HG03159 (cell line): ENCODE measurements around the gene FEV.

Source experiments
- ATAC-seq: cut with Tn5 transposase; IDR thresholded peaks from one replicate; pipeline ENCODE4 v1.9.1; 2021; ENCODE audit warnings: mild to moderate bottlenecking, moderate library complexity; ENCODE audit not compliant: unreplicated experiment

The FEV gene

DNA sequence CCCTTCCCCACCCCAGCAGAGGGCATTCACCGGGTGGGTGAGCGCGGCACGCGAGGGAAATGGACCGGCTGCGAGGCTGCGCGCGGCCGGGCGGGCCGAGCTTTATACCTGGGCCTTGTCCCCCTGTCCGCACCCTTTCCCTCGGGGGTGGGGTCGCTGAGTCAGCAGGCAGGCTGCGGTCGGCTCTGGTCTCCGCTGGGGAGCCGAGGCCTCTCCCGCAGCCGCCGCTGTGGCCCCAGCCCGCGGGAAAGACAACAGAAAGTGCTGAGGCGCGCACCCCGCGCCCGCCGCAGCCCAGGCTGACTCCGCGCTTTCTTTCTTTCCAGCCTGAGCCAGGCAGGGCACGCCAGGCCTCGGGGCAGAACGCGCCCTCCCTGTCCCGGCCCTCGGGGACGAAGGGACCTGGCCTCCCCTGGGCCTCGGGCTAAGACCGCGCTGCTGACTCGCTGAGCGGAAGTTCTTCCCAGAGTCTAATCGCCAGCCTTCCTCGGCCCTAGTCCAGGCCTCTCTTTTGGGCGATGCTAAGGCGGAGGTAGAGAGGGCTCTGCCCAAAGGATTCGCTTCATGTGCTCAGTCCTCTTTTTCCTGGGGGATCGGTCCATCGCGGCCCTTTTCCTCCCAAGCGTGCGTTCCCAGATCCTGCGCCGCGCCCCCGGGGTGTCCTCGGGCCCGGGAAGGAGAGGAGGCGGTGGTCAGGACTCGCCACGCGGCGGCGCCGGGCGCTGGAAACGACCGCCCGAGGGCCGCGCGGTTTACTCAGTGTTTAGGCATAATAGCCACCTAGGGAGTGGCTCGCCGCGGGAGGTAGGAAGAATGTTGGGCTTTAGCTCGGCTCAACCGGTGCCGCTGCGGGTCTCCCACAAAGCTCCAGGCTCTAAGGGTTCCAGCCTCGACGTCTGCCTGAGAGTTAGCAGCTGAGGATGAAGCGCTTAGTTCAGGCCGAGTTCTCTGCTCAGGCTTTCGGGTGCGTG, 8.6 kb upstream of the FEV start, which contains the start of gene CRYBA2:
TSS of gene CRYBA2 (minus strand) at position 78 of the 971 bp plus-strand sequence. CDS start 246 bp downstream, outside the sequence.
- no peak for ATAC-seq

DNA sequence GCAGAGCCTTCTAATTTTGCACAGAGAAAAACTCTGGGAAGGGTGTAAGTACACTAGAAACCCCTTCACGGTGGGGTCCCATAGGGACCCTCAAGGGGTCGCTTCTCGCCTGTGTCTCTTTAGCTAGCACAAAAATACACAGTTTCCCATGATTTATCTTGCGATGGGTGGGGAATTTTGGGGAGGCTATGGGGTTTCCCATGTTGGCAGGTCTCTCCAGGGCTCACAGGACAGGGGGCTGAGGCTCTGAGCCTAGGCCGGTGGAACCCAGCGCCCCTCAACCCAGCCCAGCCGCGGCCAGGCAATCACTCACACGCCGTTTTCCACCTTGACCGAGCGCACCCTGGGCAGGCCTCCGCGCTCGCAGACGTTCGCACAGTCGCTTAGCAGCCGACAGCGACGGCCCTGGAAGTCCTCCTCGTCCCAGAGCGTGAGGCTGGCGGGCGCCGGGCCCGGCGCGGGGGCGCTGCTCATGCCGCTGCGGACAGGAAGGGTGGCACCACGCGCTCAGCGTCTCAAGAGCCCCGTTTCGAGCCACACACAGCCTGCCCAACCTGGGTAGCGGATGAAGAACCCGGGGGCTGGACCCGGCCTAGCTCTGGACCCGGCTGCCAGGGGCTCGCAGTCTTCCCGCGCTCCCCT, 7.8 kb upstream of the FEV start:
- no peak for ATAC-seq

DNA sequence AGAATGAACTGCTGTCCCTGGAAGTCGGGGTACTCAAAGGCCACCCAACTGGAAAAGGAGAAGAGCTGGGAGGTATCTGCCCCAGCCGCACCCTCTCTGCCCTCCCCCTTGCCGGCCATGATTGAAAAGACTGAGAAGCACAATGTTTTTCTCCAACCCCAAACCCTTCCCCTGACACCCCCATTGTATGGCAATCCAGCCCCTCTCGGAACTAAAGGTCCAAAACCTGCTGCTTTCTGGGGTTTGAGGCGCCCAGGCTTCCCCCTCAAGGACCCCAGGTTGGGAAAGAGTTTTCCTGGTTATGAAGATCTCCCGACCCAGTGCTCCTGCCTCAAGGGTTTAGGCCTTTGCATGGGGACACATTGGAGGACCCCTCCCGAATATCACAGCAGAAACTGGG, 7.2 kb upstream of the FEV start:
- no peak for ATAC-seq

- ATAC-seq = no peak
Measured at GRCh38 chr2:218991674-218992168, 6.7 kb upstream of the FEV start.

GRCh38 chr2:218990612-218991011, 5.6 kb upstream of the FEV start:
- ATAC-seq = no peak

- ATAC-seq = no peak
Measured at GRCh38 chr2:218990052-218990451, 5.1 kb upstream of the FEV start.

DNA sequence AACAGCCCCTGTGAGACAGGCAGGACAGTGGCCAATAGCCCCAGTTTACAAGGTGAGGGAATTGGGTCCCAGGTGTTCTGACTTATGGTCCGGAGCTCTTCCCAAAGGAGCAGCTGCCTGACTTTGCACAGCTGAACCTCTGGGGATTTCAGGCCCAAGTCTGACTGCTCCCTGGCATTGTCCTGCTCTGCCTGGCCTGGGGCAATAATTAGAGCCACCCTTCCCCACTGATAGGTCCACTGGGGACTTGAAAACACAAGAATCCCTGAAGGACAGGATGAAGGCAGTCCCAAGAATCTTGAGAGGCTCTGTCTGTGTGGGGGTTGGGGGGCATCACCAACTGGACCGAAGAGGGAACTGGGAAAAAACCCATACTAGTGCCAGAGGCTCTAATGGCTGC, 3.7 kb upstream of the FEV start:
- no peak for ATAC-seq

GRCh38 chr2:218988164-218988563, 3.2 kb upstream of the FEV start:
- ATAC-seq = no peak

GRCh38 chr2:218986148-218986761, 1.3 kb upstream of the FEV start:
- no peak for ATAC-seq

DNA sequence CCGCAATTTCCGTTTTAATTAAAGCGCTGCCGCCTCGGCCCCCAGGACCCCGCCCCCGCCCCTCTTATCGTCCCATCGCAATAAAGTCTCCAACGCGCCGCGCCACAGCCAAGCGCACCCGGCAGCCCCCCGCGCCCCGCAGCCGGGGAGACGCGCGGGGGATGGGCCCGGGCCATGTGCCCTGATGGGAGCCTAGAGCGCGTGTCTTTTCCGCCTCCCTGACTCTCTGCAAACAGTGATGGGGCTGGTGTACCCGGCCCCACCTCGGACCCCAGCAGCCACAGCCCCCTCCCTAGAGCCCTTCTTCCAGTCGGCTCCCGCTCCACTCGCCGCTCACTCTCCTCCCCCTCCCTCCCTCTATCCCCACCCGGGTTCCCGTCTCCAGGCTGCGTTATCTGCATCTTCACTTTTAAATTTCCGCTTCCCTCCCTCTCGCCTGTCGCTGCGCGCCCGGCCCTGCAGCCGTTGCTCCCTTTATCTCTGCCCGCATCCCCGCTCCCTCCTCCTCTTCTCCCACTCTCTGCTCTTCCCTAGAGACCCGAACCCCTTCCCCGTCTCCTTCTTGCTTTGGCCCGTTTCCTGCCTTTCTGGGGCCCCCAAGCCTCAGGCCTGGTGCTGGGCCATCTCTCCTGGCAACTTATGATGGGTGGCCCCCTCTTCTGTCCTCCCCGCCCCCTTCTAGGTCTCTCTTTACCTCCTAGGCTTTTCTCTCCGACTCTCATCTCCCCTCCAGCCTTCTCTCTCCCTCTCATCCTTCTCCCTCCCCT, 524 bp upstream of the FEV start:
- ATAC-seq = no peak

DNA sequence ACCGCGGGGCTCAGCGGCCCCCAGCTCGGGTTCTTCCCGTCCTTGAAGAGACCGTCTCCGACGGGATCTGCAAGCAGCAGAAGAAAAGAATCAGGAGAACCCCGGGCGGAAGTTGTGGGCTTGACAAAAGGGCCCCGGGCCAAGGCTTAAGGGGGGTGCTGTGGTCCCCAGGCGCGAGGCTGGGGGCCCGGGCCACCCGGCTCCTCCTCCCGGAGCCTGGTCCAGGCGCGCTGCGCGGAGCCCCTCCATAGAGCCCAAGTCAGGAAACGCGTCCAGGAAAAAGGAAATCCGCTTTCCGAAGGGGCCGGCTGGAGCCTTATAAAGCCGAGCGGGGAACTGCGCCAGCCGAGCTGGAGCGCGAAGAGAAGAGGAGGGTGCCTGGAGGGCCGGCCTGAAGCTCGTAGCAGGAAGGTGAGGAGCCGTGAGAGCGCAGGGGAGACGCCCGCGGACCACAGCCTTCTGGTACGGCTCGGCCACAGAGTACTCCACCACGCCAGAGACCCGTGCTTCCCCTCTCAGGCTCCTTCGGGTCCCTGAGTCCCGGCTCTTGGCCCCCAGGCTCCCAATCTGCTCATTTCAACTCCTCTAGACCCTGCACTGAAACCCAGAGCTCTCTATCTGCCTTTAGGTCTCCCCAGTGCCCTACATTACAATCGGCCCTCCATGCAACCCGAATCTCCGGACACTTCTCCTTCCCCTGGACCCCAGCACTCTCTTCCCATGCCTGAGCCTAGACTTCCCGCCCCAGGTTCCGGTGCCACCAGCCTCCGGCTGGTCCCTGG, 554 bp downstream of the FEV start:
- no peak for ATAC-seq

GRCh38 chr2:218983934-218984238, 1.1 kb downstream of the FEV start:
- no peak for ATAC-seq

DNA sequence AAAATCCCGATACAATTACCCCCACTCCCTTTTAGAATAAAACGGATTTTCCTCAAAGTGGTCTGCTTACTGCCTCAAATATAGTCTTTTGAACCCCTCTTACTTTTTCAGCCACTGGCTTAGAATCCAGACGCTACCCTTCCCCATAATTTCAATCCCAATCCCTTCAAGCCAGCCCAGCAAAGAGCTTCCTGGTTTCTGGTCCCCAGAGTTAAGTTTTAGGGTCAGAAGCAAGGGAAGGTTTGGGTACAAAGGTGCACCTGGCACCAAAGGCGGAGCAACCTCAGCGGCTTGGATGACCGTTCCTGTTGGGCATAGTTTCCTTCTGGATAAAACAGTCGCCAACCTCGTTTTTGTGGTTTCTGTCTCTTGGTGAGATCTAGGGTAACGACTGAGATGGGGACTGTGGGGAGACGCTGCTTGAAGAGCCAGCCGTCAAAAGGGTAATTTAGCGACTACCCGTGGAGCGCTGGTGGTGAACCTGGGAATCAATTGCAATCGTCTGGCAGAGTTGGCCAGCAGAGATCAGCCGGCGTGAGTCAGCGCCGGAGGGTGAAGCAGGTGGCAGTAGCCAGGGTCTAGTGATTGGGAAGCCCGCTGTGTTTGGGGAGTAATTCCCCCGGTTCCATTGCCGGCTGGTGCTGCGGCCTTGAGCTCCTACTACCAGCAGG, 1.6 kb downstream of the FEV start:
- no peak for ATAC-seq

DNA sequence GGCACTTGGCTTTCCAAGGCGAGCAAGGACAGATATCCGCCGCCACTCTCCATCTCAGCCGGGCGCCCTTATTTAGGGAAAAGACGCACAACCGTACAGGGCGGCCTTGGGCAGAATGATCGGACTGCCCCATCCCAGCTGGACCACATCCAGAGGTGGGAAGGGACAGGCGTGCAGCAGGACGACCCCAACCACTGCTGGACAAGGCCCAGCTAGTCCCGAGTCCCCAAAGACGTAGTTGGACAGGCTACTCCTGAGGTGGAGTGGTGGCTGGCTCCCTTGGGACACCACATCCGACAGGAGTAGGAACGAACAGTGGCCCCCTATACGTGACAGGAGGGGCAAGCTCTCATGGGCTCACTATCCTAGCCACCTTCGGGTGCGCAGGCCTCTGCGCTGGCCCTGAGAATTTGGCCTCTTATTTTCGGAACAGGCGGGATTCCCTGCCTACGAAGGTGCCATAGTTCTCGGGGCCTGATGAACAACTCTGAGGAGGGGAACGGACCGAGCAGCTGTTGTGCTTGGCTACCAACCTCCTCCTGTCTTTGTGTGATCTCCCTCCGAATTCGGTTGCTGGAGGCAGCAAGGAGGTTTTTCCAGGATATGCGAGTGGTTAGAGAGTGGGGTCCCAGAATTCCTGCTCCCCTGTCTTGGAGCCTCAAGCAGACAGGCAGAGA, 2.3 kb downstream of the FEV start:
- ATAC-seq = no peak

DNA sequence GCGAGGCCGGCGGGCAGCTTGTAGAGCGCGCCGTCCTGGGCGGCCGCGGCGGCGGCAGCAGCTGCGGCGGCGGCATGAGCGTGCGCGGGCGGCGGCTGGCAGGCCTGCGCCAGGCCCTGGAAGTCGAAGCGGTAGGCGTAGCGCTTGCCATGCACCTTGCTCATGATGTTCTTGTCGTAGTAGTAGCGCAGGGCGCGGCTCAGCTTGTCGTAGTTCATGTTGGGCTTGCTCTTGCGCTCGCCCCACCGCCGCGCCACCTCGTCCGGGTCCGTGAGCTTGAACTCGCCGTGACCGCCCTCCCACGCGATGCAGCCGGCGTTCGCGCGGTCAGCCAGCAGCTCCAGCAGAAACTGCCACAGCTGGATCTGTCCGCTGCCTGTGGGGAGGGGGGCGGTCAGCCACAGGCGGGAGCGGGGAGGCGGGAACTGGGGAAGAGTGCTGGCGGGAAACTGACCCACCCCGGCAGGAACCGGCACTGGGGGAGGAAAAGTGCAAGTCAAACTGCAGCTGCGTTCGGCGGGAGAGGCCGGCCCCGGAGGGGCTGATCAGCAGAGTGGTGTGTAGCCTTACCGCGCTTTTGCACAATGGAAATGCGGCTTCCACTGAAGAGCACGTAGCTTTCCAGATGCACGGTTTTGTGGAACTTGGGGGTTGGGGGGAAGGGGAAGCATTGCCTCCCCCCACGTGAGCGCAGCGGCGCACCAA, 3.0 kb downstream of the FEV start:
- no peak for ATAC-seq

DNA sequence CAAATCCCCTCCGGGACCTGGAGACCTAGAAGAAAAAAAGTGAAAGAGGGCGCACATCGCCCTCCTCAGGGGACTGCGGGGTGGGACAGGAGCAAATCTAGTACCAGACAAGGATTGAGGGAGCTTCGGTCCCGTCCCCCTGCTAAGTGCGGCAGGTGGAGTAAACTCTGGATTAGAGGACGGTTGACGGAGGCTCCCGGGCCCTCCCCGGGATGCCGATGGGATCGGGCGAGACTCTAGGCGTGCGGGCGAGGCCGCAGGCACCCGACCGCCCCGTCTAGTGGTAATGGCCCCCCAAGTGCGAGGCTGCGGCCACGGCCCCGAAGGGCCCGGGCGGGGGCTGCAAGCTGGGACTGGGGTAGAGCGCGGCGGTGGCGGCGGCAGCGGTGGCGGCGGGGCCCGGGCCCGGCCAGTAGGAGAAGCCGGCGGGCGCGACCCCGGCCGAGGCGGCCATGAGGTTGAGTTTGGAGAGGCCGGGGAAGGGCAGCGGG, 3.5 kb downstream of the FEV start:
- ATAC-seq = no peak

DNA sequence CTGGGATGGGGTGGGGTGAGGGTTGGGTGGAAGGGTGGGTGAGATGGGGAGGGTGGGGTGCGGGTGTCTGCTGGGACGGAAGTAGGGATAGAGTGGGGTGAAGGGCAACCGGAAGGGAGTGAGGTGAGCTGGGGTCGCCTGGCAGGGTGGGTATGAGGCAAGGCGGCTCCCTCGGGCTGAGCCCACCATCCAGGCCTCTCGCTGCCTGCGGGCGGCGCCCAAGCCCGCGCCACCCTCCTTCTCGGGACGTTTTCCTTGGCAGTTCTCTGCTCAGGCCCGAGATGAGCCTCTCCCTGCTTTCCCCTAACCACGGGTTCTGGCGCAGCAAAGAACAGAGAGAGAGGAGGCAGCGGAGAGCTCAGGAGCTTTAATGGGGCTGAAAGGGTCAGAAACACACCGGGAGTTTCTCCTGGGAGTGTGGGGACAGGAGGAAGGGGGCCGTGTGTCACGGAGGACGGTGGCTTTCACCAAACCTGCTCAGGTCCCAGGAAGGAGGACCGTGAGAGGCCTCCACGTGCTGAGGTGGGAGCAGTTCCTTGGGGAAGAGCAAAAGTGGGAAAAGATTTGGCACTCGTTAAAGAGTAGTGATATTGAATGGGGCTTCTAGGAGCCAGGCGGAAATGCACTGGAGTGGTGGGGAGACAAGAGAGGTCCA, 4.1 kb downstream of the FEV start:
- no peak for ATAC-seq
